ENCODE results near the gene MGMT. TPM values are rescaled to one million over a fixed set of nuclear protein-coding genes. Genes with fewer than 3 reads are reported as not detected.

The MGMT gene
- total RNA-seq, 4 donors from 2014 or later, result 18.4 to 30.3 (median 27.9) TPM

DNA sequence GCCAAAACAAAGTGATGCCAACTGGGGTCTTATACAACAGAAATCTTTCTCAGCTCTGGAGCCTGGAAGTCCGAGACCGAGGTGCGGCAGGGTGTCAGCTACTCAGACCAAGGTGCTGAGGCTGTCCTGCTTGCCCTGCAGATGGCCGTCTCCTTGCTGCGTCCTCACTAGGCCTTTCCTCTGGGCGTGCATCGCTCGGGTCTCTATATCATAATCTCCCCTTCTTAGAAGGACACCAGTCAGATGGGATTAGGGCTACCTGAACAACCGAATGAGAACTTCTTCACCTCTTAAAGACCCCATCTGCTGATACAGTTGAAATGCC, 252.3 kb downstream of the MGMT start:
- no peaks in the 10 kb centered on the region for H3K27me3 ChIP-seq
- TF ChIP-seq EP300 (IDR thresholded peaks at IDR 0.05) (no peak), POLR2A (IDR thresholded peaks at IDR 0.05; ENCODE audit: low read depth) (no peak), POLR2AphosphoS5 (IDR thresholded peaks at IDR 0.05) (no peak)
- TF ChIP-seq, protein P1, sequence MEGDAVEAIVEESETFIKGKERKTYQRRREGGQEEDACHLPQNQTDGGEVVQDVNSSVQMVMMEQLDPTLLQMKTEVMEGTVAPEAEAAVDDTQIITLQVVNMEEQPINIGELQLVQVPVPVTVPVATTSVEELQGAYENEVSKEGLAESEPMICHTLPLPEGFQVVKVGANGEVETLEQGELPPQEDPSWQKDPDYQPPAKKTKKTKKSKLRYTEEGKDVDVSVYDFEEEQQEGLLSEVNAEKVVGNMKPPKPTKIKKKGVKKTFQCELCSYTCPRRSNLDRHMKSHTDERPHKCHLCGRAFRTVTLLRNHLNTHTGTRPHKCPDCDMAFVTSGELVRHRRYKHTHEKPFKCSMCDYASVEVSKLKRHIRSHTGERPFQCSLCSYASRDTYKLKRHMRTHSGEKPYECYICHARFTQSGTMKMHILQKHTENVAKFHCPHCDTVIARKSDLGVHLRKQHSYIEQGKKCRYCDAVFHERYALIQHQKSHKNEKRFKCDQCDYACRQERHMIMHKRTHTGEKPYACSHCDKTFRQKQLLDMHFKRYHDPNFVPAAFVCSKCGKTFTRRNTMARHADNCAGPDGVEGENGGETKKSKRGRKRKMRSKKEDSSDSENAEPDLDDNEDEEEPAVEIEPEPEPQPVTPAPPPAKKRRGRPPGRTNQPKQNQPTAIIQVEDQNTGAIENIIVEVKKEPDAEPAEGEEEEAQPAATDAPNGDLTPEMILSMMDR (IDR thresholded peaks at IDR 0.05), result no peak
- no peak for DNase-seq (ENCODE audit: extremely low spot score)
- H3K4me1 ChIP-seq, result no peaks in the 10 kb centered on the region
- no peak overlapping the region for H3K4me3 ChIP-seq
- H3K9me3 ChIP-seq, result peaks cover 0 to 10% (median 6%) of the 10 kb centered on the region in 4 donors
- no peak overlapping the region for H3K27ac ChIP-seq (replicated peaks in 1 of 4)
- intact Hi-C loops (cut with DNase I), result no loop called here
- H3K36me3 ChIP-seq, result peaks cover 0 to 4% (median 2%) of the 10 kb centered on the region in 4 donors
- WGBS, result 95% methylated on average over 9 of the region's 9 CpGs

DNA sequence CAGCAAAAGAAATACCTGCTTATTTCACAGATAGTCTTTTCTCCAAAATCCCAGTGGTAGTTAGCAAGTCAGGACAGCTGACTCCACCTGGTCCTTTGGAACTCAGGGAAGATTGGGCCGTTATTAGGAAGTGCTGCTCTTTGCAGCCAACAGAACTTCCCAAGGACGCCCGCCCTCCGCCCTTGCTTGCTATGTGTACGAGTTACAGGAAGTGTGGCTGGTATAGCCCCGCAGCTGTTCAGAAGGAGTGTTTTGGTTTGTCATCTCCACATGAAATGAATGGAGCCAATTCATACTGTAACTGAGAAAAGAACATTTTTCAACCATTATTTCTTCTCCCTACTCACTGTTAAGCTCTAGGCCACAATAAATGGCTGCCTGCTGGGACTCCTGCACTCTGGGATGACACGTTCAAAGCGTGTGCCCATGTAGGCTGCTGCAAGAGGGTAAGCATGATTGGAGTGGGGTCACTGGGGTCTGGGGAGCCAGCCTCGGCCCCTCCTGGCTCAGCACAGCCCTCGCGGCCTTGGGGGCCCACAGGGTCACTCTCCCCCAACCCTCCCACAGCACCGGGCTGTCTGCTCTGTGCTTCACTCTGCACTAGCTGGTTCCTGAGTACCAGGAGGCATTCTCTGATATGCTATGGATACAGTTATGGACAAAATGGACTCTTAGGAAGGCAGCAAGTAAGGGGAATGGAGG, 253.0 kb downstream of the MGMT start:
- WGBS, result 78% methylated on average over 7 of the region's 12 CpGs
- TF ChIP-seq EP300 (IDR thresholded peaks at IDR 0.05), result no peak
- no peak for TF ChIP-seq POLR2AphosphoS5 (IDR thresholded peaks at IDR 0.05)
- TF ChIP-seq, protein P1 (IDR thresholded peaks at IDR 0.05), result no peak
- TF ChIP-seq POLR2A (IDR thresholded peaks at IDR 0.05; ENCODE audit: low read depth), result no peak
- intact Hi-C loops (cut with DNase I), result no loop called here
- H3K4me3 ChIP-seq, result no peak overlapping the region
- peaks cover 0 to 10% (median 6%) of the 10 kb centered on the region in 4 donors for H3K9me3 ChIP-seq
- peaks cover 0 to 7% (median 2%) of the 10 kb centered on the region in 4 donors for H3K36me3 ChIP-seq
- H3K4me1 ChIP-seq, result no peaks in the 10 kb centered on the region
- no peak overlapping the region for H3K27ac ChIP-seq (replicated peaks in 1 of 4)
- H3K27me3 ChIP-seq, result no peaks in the 10 kb centered on the region
- DNase-seq (ENCODE audit: extremely low spot score), result no peak

DNA sequence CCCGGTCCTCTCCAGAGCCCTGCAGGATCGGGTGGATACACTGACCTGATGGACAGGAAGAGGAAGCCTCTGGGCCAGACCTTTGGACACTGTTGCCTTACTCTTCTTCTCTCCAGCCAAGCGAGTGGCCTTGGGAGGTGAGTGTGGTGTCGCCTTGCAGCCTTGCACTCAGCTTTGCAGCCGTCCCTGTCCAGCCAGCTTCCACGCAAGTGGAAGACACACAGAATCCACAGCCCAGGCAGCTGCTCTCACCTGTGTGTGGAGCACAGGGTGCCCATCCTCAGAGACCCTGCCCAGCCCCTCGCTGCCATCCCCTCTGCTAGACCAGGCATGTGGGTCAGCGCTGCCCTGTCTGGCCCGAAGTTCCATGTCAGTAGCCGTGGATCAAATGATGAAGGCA, 258.0 kb downstream of the MGMT start:
- Histone ChIP-seq H3K4me3 (no peak overlapping the region), H3K36me3 (peaks cover 0 to 17% (median 2%) of the 10 kb centered on the region in 4 donors)
- WGBS, result 99% methylated on average over 6 of the region's 10 CpGs

DNA sequence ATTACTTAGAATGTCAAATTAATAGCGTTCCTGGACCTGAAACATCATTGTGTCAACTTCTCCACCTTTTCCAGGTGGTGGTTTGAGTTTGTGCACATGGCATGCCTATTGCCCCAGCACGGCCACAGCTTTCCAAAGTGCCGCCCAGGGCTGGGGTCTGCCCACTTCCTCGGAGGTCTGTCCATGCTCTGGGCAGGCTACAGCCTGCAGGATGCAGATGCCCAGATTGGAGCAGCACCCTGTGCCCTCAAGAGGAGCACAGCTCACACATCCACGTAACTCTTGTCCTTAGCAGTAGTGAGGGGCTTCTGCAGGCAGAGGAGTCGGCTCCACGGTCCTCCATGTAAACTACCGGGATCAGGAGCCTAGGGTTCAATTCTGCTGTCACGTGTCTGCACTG, 258.4 kb downstream of the MGMT start:
- peaks cover 0 to 14% (median under 1%) of the 10 kb centered on the region in 4 donors for H3K36me3 ChIP-seq
- no peaks in the 10 kb centered on the region for H3K27me3 ChIP-seq
- H3K27ac ChIP-seq (replicated peaks in 1 of 4), result no peak overlapping the region
- intact Hi-C loops (cut with DNase I), result no loop called here
- DNase-seq (ENCODE audit: extremely low spot score), result no peak
- TF ChIP-seq, protein P1 (IDR thresholded peaks at IDR 0.05), result no peak
- TF ChIP-seq POLR2A (IDR thresholded peaks at IDR 0.05; ENCODE audit: low read depth) (no peak), POLR2AphosphoS5 (IDR thresholded peaks at IDR 0.05) (no peak), EP300 (IDR thresholded peaks at IDR 0.05) (no peak)
- H3K4me3 ChIP-seq, result no peak overlapping the region
- H3K4me1 ChIP-seq, result no peaks in the 10 kb centered on the region
- 92% methylated on average over 8 of the region's 9 CpGs for WGBS
- peaks cover 0 to 19% (median 15%) of the 10 kb centered on the region in 4 donors for H3K9me3 ChIP-seq

More for the DNA sequence above, 258.0 kb downstream of the MGMT start:
- no peaks in the 10 kb centered on the region for H3K27me3 ChIP-seq
- DNase-seq (ENCODE audit: extremely low spot score), result no peak
- H3K9me3 ChIP-seq, result peaks cover 0 to 19% (median 15%) of the 10 kb centered on the region in 4 donors
- intact Hi-C loops (cut with DNase I), result no loop called here
- no peak overlapping the region for H3K27ac ChIP-seq (replicated peaks in 1 of 4)
- TF ChIP-seq POLR2AphosphoS5 (IDR thresholded peaks at IDR 0.05) (no peak), EP300 (IDR thresholded peaks at IDR 0.05) (no peak), POLR2A (IDR thresholded peaks at IDR 0.05; ENCODE audit: low read depth) (no peak)
- H3K4me1 ChIP-seq, result no peaks in the 10 kb centered on the region

DNA sequence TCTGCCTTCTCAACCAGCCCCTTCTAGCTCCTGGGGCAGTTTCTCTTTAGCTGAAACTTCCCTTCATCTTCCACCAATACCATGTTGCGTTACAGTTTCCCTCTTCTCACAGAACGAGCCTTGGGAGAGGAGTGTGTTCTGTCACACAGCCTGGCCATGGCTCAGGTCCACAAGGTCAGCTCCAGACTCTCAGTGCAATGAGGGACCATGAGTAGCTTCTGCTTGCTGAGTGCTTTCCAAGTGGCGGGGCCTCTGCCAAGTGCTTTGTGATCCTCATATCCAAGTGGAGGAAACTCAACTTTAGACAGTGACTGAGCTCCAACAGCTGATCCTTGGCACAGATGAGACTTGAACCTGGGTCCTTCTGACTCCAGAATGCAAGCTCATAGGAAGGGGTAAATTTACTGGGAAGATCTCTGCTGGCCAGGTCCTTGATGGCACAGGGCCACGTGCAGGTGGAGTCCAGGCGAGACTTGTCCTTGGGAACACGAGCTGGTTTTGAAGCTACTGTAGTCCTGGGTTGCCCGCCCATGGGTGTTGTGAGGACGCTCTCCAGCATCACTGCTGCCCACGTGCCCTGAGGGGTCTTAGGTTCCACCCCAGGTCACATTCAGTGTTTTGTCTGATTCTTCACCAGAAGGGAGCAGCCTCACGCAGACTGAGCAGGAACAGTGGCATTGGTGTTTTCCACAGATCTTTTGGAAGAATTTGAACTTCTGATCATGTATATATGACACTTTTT, 259.0 kb downstream of the MGMT start:
- 91% methylated on average over 8 of the region's 10 CpGs for WGBS
- Histone ChIP-seq H3K27me3 (no peaks in the 10 kb centered on the region), H3K4me3 (no peak overlapping the region), H3K27ac (replicated peaks in 1 of 4) (no peak overlapping the region), H3K36me3 (peaks cover 0 to 14% (median 0%) of the 10 kb centered on the region in 4 donors), H3K4me1 (no peaks in the 10 kb centered on the region), H3K9me3 (peaks cover 0 to 18% (median 15%) of the 10 kb centered on the region in 4 donors)
- intact Hi-C loops (cut with DNase I), result no loop called here
- TF ChIP-seq POLR2AphosphoS5 (IDR thresholded peaks at IDR 0.05), result no peak
- TF ChIP-seq, protein P1 (IDR thresholded peaks at IDR 0.05), result no peak
- TF ChIP-seq EP300 (IDR thresholded peaks at IDR 0.05), result no peak
- no peak for TF ChIP-seq POLR2A (IDR thresholded peaks at IDR 0.05; ENCODE audit: low read depth)
- DNase-seq (ENCODE audit: extremely low spot score), result peak; percentile 24
